ENCODE data around the gene NME3.

NME3 gene

DNA sequence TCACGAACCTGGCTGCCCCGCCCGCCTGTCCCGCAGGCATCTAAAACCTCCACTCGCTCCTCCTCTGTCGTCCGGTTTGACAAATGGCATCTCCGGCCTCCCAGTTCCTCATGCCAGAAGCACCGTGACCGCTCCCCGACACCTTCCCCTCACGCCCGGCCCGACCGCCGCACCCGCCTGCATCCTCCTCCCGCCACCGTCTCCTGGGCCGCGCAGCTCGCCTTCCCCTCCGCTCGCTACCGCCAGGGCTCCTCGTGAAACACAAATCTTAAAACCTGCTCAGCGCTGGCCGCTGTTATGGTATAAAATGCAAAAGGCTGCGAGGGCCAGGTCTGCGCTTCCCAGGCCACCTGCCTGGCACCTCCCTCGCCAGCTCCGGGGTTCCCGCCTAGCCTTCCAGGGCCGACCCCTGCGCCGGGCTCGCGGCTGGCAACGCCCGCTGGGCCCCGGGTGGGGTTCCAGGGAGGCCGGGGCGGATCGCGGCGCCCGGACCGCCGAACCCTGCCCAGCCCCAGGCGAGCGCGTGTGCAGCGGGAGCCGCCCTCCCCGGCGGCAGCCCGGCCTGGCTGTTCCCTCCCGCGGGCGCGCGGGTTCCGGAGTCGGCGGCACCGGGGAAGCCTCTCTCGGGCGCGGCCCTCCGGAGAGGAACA, 10.5 kb upstream of the NME3 start:
- in situ Hi-C loops (cut with HindIII; ENCODE audit: low sequenced_read_pairs): no loop called here

DNA sequence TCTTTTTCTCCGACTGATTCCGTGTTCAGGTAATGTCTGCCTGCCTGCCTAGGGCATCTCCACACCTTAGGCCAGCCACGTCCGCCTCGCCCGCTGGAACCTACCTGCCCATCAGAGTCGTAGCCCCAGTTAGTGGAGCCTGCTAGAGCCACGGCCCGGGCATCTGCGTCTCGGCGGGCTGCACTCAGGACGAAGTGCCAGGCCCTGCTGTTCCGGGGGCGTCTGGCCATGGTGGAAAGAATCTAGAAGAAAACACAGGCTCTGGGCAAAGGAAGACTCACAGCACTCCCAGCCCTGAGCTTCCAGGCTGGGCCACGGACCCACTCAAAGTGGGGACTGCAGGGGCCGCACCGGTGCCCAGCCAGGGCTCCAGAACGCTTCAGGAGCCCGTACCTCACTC, 9.9 kb upstream of the NME3 start:
- in situ Hi-C loops (cut with HindIII; ENCODE audit: low sequenced_read_pairs): no loop called here

DNA sequence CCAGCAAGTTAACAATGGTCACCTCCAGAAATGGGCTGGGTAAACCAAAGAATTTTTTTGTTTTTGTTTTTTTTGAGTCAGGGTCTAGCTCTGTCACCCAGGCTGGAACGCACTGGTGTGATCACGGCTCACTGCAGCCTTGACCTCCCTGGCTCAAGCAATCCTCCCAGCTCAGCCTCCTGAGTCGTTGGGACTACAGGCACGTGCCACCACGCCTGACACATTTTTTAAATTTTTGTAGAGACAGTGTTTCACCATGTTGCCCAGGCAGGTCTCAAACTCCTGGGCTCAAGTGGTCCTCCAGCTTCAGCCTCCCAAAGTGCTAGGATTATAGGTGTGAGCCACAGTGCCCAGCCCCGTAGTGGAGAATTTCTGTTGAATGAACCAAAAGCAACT, 9.3 kb upstream of the NME3 start:
- in situ Hi-C loops (cut with HindIII; ENCODE audit: low sequenced_read_pairs): no loop called here

DNA sequence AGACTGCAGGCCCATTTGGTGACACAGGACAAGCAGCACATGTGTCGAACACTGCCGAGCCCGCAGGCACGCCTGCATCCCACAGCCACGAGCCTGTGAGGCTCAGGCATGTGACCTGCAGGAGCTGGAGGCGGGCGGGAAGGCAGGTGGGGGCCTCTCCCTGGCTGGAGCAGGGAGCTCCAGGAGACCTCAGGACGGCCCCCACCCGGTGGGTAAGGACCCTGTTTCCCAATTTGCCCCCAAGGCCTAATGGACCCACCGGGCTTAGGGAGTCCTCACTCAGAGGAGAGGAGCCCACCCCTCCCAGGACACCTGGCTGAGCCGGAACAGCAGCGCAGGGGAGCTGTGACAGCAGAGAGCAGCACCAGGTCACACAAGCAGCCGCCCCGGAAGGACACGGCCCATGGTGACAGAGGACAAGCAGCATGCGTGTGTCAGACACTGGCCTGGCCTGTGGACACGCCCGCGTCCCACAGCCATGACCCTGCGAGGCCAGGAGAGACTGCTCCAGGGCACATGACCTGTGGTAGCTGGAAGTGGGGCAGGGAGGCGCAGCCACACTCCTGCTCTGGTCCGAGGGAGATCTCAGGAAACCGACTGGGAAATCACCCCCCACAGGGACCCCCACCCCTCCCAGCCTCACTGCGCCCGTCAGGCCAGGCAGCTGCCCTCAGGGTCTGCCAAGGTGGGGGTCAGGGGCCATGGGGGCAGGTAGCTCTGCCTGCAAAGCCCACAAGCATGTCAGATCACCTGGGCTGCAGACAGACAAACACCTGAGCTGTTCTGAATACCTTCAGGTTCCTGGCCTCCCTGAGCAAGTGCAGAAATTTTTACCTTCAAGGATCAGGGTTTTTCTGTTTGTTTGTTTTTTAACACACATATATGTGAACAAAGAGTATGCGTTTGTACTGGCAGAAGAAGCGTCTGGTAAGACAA, 8.7 kb upstream of the NME3 start:
- in situ Hi-C loops (cut with HindIII; ENCODE audit: low sequenced_read_pairs): no loop called here

DNA sequence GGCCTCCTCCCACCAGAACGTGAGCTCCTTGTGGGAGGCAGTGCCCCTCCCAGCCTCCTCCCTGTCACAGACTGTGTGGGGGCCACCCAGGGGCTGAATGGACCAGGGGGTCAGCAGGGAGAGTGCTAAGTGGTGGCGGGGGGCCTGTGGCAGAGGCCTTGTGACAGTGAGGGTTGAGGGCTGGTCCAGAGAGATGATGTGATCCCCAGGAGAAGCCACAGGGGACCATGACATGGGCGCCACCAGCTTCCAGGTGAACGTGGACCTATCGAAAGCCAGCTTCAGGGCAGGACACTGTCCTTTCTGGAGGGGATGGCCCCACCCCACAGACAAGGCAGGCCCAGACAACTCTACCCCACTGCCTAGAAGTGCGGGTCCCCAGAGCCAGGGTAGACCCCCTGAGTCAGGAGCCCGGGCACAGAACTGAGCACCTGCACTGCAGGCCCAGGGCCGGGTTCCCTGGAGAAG, 7.9 kb upstream of the NME3 start:
- in situ Hi-C loops (cut with HindIII; ENCODE audit: low sequenced_read_pairs): no loop called here

DNA sequence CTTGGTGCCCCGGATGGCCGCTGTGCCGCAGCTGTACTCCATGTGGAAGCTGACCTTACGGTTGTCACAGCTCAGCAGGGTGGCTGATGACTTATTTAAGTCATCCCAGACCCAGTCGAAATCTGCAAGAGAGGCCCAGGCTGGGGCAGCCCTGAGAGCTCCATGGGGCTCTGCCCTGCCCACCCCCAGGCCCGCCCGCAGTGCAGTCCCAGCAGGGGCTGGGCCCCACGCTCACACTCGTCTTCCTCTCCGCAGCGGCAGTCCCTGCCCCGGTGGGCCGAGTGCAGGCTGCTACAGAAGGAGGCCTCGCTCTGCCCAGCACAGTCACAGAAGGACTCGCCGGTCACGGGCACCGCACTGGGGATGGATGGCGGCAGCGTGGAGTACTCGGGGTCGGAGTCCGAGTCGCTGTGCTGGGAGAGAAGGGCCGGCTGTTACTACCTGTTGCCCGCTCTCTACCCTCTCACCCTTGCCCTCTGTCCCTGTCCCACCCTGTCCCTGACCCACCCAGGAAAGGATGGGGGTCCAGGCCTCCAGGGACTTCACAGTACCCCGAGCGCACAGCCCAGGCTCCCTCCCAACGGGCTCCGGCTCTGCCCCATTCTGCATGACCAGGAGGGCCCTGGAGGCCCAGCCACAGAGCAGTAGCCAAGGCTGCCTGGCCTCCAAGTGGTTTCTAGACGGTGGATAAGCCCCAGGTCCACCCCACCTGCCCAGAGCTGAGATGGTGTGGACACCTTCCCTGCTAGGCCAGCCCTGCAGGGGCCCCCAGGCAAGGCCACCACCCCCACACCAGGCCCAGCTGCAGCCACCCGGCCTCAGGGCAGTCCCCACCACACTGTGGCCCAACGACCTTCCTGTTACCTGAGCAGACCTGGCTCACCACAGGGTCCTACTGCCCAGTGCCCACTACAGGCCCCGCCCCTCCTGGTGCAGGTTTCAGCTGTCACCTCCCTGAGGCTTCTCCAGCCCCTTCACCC, 7.1 kb upstream of the NME3 start:
- in situ Hi-C loops (cut with HindIII; ENCODE audit: low sequenced_read_pairs): no loop called here

DNA sequence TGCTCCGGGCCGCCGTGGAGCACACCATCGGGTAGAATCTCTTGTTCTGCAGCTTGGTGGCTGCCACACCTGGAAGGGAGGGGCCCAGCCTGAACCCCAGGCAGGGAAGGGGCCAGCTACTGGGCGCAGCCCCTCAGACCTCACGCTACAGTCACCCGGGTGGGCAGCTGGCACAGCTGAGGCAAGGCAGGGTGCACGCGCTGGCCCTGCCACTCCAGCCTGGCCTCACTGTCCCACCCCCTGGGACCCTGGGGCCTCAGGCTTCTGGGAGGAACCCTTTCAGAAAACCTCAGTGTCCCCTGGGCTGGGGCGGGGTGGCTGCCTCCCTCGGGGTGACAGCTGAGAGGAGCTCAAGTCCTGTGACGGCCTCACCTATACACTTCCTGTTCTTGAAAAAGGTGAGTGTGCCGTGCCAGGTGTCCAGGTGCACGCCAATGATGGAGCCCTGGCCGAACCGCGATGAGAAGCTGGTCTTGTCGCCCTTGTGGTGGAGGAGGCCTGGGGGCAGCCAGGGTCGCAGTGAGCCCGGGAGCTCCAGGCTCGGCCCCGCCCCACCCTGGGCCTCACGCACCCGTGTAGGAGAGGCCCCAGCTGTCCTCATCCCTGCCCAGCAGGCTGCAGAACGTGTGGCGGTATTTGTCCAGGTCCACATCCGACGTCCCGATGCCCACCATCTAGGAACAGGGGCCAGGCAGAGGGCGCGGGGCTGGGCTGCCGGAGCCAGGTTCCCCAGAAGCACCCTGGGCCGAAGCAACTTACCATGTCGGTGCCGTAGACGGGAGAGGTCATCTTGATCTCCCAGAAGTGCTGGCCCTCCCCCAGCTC, 6.2 kb upstream of the NME3 start:
- in situ Hi-C loops (cut with HindIII; ENCODE audit: low sequenced_read_pairs): no loop called here

DNA sequence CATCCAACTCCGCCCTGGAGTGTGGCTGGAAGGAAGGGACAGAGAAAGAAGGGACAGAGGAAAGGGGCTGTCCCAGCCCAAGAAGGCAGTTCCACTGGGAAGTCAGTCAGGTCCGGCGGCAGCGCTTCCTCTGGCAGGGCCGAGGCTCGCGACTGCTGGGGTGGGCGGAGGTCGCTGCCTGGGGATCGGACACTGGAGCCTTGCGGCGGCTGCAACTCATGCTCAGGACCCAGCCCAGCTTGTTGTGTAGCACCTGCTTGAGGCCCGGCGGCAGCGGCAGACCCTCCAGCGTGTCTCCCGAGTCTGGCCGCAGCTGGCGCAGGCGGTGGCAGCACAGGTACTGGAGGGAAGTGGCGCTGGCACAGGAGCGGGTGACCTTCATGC, 5.6 kb upstream of the NME3 start:
- in situ Hi-C loops (cut with HindIII; ENCODE audit: low sequenced_read_pairs): no loop called here

DNA sequence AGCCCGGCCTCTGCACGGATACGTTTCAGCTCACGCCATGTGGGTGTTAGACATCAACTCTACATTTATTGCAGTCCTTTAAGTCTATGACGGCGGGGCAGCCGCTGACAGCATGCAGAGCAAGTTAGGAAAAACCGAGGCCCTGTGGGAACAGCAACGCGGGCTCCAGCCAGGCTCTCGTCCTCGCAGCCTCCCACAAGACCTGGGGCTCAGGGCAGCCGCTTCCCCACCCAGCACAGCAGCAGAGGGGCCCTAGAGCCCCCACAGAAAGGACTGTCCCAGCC, 5.3 kb upstream of the NME3 start:
- in situ Hi-C loops (cut with HindIII; ENCODE audit: low sequenced_read_pairs): no loop called here

DNA sequence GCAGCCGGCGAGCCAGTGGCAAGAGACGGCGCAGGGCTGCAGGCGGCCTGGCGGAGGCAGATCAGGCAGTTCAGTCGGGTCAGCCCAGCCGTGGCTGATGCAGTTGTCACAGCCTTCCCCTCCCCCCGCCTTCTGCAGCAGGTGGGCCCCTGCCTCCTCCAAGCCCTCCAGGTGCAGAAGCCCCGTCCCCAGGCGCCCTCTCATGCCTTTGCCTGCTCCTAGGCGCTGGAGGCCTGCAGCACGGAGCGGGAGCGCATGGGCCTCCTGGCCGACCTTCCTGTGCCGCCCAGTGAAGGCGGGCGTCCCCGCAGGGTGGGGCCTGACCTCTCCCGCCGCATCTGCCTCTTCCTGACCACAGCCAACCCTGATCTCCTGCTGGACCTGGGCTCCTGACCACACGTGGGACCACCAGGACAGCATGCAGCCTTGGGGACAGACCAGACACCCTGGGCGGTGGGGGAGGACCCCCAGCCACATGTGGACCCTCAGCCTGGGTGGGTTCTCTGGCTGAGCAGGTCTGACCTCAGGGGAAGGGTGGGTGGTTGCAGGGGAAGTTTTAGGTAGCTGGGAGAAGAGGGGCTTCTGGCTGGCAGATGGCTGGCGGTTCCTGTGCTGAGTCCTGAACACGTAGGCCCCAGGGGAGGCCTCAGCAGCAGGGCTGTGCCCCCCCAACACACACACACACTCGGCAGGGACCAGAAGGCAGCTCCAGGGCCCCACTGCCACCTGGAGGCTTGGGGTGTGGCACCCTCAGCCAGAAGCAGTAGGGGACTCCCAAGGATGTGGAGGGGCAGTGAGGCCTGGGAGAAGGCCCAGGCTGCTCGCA, 4.7 kb upstream of the NME3 start:
- in situ Hi-C loops (cut with HindIII; ENCODE audit: low sequenced_read_pairs): no loop called here

DNA sequence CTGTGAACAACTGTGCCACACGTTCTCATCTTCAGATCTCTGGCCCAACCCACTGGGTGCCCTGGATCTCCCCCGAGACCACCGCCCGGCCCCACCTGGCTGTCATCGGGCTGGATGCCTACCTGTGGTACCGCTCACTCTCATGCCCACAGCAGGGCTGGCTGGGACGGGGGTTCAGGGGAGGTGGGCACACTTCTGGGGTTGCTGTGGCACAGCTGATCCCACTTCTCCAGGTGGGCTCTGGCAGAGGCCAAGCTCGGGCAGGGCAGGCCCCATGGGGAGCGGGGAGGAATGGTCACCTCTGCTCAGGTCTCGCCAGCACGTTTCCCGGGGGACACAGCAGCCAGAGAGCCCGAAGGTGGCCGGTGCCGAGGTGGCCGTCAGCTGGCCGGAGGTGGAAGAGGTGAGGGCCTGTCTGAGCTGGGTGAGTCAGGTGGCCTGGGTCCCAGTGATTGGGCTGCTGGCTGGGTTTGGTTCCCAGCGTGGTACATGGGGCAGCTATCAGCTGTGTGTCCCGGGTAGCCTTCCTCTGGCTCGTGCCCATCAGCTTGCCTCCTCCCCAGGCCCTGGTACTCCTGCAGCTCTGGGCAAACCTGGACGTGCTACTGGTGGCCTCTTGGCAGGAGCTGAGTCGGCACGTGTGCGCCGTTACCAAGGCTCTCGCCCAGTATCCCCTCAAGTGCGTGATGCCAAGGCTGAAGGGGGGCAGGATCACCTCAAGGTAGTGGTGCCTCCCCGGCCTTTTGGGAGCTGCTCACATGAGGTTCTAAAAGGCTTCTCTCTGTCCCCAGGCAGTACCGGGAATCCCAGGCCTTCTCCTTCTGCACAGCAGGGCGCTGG, 3.9 kb upstream of the NME3 start:
- in situ Hi-C loops (cut with HindIII; ENCODE audit: low sequenced_read_pairs): no loop called here

DNA sequence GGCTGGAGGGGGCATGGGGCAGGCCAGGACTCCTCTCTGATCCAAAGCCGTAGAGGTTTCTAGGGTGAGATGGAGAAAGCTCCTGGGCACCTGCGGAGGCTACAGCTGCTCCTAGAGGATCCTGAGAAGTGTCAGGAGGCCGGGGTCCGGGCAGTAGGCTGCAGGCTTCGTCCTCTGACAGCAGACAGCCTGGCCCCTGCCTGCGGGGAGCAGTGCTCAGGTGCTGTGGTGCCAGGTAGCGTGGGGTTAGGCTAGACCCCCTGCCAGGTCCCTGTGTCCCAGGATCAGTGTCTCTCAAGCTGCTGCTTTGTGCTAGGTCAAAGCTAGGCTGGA, 3.1 kb upstream of the NME3 start:
- in situ Hi-C loops (cut with HindIII; ENCODE audit: low sequenced_read_pairs): no loop called here

DNA sequence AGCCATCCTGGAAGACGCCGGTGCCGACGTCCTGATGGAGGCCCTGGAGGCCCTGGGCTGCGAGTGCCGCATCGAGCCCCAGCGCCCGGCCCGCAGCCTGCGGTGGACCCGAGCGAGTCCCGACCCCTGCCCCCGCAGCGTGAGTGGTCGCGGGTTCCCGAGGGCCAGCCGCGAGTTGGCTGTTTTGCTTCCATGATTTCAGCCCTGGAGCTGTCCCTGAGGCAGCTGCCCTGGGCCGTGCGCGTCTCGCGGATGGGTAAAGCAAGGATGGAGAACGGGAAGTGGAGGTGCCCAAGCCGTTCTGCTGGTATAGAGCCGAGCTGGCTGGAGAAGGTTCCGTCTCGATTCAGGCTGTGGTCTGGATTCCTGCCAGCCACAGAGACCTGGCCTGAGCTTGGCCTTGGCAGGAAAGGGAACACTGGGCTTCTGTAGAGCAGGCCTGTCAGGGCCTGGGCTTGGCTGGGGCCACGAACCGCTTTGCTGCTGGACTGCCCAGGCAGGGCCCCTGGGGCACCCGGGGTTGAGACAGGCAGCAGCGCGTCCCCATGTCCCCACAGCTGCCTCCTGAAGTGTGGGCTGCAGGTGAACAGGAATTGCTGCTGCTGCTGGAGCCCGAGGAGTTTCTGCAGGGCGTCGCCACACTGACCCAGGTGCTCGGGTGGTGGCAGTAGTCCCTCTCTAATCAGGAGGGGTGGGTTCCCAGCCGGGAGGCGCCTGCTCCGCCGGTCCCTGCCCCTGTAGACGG, 2.5 kb upstream of the NME3 start:
- in situ Hi-C loops (cut with HindIII; ENCODE audit: low sequenced_read_pairs): no loop called here

DNA sequence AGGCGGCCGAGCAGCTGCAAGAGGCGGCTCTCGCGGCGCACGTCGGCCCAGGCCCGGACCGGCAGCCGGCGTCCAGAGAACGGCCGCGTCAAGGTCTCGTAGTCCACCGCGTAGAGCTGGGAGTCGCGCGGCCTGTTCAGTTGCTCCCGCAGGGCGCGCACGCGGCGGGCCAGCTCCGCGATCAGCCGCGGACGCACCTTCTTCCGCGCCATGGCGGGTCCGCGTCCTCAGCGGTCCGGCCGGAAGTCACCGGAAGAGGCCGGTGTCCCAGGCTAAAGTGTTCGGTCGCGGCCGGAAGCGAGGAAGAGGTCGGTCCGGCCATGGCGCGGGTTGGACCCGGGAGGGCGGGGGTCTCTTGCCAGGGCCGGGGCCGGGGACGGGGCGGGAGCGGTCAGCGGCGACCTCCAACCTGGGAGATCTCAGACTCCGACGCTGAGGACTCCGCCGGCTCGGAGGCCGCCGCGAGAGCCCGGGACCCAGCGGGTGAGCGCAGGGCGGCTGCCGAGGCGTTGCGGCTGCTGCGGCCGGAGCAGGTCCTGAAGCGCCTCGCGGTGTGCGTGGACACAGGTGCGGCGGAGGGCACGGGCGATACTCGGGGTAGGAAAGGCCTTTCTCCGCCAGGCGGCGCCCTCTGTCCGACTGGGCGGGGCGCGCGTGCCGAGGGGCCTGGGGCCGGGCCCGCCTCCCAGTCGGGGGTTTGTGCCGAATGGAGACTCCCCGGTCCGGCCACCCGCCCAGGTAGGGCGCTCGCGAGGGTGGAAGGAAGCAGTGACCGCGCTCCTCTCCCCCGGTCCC, 1.8 kb upstream of the NME3 start, which contains the start of gene MRPS34:
TSS of gene MRPS34 (minus strand) at position 227 of the 795 bp plus-strand sequence. CDS start at position 212, 15 bp downstream.
- in situ Hi-C loops (cut with HindIII; ENCODE audit: low sequenced_read_pairs): no loop called here

DNA sequence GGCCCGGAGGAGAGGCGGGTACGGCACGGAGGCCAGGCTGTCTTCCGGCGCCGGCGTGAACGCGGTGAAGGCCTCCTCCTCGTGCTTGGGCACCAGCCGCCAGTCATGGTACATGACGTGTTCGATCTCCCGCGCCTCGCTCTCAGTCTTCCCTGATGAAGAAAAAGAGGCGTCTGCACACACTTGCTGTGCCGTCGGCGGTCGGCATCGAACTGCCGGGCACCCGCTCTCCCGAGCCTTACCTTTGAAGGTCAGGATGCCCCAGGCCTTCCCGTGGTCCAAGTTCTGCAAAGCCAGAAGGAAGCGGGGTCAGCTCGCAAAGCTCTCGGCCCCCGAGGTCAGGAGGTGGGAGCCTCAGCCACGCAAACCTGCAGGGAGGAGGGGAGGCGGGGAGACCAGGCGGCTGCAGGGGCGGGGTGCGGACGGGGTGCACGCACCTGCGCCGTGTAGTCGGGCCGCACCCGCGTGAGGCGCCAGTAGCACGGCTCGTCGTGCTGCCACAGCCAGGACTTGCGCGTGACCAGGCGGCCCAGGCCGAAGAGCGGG, 1.1 kb upstream of the NME3 start, which contains the start of gene EME2:
TSS of gene EME2 (plus strand) at position 449 of the 546 bp plus-strand sequence. CDS start 418 bp downstream, outside the sequence.
- in situ Hi-C loops (cut with HindIII; ENCODE audit: low sequenced_read_pairs): no loop called here

DNA sequence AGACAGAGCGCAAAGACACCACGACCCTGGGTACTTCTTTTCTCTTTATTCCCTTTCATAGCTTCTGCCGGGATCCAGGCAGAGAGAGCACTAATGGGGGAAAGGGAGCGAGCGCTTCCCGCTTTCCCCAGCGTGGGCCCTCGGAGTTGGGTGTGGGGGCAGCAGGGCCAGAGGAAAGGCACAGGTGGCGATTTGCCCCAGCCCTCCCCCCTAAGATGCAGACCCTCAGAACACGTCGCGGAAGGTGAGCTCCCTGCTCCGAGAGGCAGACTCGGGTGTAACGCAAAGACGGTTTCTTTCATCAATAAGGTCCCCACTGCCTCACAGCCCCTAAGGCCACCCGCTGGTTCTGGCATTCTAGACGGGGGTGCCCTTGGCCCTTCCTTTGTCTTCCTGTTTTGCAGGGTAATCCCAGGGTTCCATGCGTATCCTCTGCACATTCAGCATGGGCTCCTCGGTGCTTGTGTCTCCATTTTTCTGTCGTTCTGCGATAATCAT, 570 bp upstream of the NME3 start:
- in situ Hi-C loops (cut with HindIII; ENCODE audit: low sequenced_read_pairs): no loop called here

Data from endothelial cell of hepatic sinusoid (primary cell).